ENCODE measurements around the gene ABHD16A.

GRCh38 chr6:31692353-31692752 lies 10.8 kb downstream of the ABHD16A start:
- TF ChIP-seq CTCF (IDR thresholded peaks at IDR 0.05): no peak
- TF ChIP-seq POLR2A (IDR thresholded peaks at IDR 0.05): no peak

All from Peyer's patch (tissue), 4 donors.